ENCODE measurements around the gene RHBDF1. TPM values are rescaled to one million over a fixed set of nuclear protein-coding genes. Genes with fewer than 3 reads are reported as not detected.

RHBDF1 gene
- polyA plus RNA-seq, 2 of the 4 experiments (the other 2 are of a cell fraction), result 13.5 to 19.2 TPM

GRCh38 chr16:88613-89012 is 16.2 kb upstream of the RHBDF1 start (continued):
- TF ChIP-seq USF2 (IDR thresholded peaks at IDR 0.05), result no peak

GRCh38 chr16:86483-86952 is 14.1 kb upstream of the RHBDF1 start:
- no peak for FAIRE-seq
- TF ChIP-seq BCL3 (IDR thresholded peaks at IDR 0.05) (no peak), PBX3 (IDR thresholded peaks at IDR 0.05) (no peak), HOXB5 (CRISPR knock-in tag; IDR thresholded peaks at IDR 0.05) (no peak), CTCF (IDR thresholded peaks at IDR 0.05) (no peak), RFX5 (IDR thresholded peaks at IDR 0.05) (no peak), SMC3 (IDR thresholded peaks at IDR 0.05) (no peak), HMGXB4 (CRISPR knock-in tag; IDR thresholded peaks at IDR 0.05; ENCODE audit: borderline replicate concordance) (no peak), CHD2 (IDR thresholded peaks at IDR 0.05; ENCODE audit: low read length, partially characterized antibody) (no peak), TP53 (CRISPR knock-in tag; IDR thresholded peaks at IDR 0.05) (no peak), ESRRA (IDR thresholded peaks at IDR 0.05; ENCODE audit: borderline replicate concordance, low read length) (no peak), EP300 (IDR thresholded peaks at IDR 0.05) (no peak)
- ATAC-seq, result no peak
- H3K4me1 ChIP-seq, result peaks cover 10% of the 10 kb centered on the region
- ChIA-PET CTCF (interaction anchor here (0.9 to 30.3 kb wide), 6 partner anchors 8 to 276 kb away, joined by 4 to 718 read pairs (median 8); partner anchors contain the start of genes MPG and RHBDF1), POLR2A (interaction anchor here (0.6 kb wide), 1 partner anchor 11 kb away, joined by 3 read pairs; no protein-coding TSS in a partner anchor)
- no peaks in the 10 kb centered on the region for H3K9me3 ChIP-seq
- 89% methylated on average over 12 of the region's 23 CpGs for WGBS (ENCODE audit: missing lambda C conversion rate)
- no peak overlapping the region for H3K4me2 ChIP-seq
- no peak overlapping the region for H3K27ac ChIP-seq
- DNase-seq (ENCODE audit: low read depth in 1 of 2, low spot score in 1 of 2), result no peak
- H3K4me3 ChIP-seq, result no peak overlapping the region

- Histone ChIP-seq H3K9me3 (no peaks in the 10 kb centered on the region), H3K27ac (no peak overlapping the region), H3K4me2 (no peak overlapping the region), H3K4me3 (no peak overlapping the region), H3K4me1 (peaks cover 10% of the 10 kb centered on the region)
- DNase-seq (ENCODE audit: low read depth in 1 of 2, low spot score in 1 of 2), result no peak
- POLR2A ChIA-PET, result interaction anchor here (1.1 kb wide), 1 partner anchor 13 kb away, joined by 3 read pairs; the partner anchor contains the start of gene RHBDF1
- WGBS (ENCODE audit: missing lambda C conversion rate), result 85% methylated on average over 8 of the region's 9 CpGs
- FAIRE-seq, result no peak
- CTCF ChIA-PET, result interaction anchor here (0.6 to 30.3 kb wide), 6 partner anchors 8 to 663 kb away, joined by 3 to 718 read pairs (median 8); partner anchors contain the start of genes MPG and RHBDF1
- ATAC-seq, result no peak
- TF ChIP-seq USF2 (IDR thresholded peaks at IDR 0.05) (no peak), MAX (IDR thresholded peaks at IDR 0.05) (no peak)
Measured at GRCh38 chr16:85865-86264, 13.4 kb upstream of the RHBDF1 start.
